GM12872 (cell line): ENCODE measurements around the gene KCNJ12.

Experiments
- TF ChIP-seq, protein P1 (sequence below): IDR thresholded peaks from 3 replicates; pipeline ENCODE4 v1.5.1; 2011; ENCODE audit warnings: low read depth, mild to moderate bottlenecking, low read length, moderate library complexity; ENCODE audit not compliant: insufficient read depth

The KCNJ12 gene

DNA sequence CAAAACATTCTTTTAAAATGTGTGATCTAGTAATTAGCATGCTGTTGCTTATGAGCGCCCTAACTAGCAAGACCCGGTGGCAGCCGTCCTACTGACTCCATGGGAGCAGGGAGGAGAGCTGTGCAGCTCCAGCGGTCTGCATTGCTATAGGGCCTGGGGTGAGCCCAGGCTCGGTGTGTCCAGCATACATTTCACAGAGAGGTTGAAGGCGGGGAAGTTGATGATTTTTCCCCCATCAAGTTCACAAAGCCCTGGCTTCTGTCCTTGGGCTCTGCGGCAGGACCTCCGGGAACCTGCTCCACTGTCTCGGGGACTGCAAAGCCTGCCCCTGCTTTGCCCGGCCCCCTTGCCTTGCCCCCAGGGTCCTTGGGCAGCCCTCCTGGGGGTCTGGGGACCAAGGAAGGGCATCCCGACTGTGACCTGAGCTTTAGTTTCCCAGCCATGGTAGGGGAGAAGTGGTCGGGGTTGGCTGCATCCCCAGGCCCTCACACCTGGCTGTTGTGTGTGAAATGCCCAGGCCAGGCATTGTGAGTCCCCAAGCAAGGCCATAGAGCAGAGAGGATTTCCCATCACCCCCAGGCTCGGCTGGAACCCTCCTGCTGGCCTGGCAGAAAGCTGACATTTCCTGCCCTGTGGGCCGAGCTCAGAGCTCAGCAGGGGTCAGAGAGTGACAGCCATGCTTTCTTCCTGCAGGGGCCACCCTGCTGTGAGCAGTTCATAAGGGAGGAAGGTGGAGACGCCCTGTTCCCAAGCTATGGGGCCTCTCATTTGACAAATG lies 24.8 kb downstream of the KCNJ12 start:
- TF ChIP-seq, protein P1, sequence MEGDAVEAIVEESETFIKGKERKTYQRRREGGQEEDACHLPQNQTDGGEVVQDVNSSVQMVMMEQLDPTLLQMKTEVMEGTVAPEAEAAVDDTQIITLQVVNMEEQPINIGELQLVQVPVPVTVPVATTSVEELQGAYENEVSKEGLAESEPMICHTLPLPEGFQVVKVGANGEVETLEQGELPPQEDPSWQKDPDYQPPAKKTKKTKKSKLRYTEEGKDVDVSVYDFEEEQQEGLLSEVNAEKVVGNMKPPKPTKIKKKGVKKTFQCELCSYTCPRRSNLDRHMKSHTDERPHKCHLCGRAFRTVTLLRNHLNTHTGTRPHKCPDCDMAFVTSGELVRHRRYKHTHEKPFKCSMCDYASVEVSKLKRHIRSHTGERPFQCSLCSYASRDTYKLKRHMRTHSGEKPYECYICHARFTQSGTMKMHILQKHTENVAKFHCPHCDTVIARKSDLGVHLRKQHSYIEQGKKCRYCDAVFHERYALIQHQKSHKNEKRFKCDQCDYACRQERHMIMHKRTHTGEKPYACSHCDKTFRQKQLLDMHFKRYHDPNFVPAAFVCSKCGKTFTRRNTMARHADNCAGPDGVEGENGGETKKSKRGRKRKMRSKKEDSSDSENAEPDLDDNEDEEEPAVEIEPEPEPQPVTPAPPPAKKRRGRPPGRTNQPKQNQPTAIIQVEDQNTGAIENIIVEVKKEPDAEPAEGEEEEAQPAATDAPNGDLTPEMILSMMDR, result no peak

GRCh38 chr17:21417921-21418320 lies 41.8 kb downstream of the KCNJ12 start:
- TF ChIP-seq, protein P1, result no peak

GRCh38 chr17:21418446-21419298 lies 42.5 kb downstream of the KCNJ12 start:
- TF ChIP-seq, protein P1, result no peak

GRCh38 chr17:21419299-21420239 lies 43.4 kb downstream of the KCNJ12 start:
- TF ChIP-seq, protein P1, result no peak

GRCh38 chr17:21425321-21425720 lies 49.2 kb downstream of the KCNJ12 start:
- TF ChIP-seq, protein P1, result no peak

DNA sequence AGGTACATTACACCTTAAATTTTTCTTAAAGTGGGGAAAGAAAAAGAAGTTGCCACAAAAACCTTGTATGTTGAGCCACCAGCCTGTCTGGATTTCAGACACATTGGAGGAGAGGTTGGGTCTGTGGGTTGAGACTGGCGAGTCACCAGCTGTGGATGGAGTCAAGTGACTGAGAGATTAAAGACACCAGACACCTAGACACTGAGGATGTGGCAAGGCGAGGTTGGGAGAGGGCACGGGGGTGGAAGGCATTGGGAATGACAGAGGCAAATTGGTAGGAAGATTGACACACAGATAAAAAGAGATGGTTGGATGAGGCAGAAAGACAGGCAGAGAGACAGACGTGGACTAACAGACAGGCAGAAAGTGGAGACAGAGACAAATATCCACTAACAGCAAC lies 49.6 kb downstream of the KCNJ12 start:
- TF ChIP-seq, protein P1, result no peak
